ENCODE measurements around the gene PSME3IP1.

Gene PSME3IP1

GRCh38 chr16:57130950-57131321 is 54.9 kb downstream of the PSME3IP1 start:
- Histone ChIP-seq H3K9me3 (ENCODE audit: control insufficient read depth, insufficient read depth, low read depth, low read length) (0 out of 2 replicates have a peak, but pooled peaks cover under 1% of the 10 kb centered on the region), H3K9ac (ENCODE audit: low read length) (no peak overlapping the region), H3K36me3 (ENCODE audit: control insufficient read depth, insufficient read depth, low read length) (no peaks in the 10 kb centered on the region), H3K27me3 (ENCODE audit: control insufficient read depth, insufficient read depth, low read length) (no peaks in the 10 kb centered on the region), H3K4me3 (ENCODE audit: low read depth, low read length) (no peak overlapping the region), H3K27ac (ENCODE audit: low read depth, low read length) (no peak overlapping the region), H3K4me1 (ENCODE audit: control insufficient read depth, insufficient read depth, low read length) (peaks cover 6% of the 10 kb centered on the region)

- no peaks in the 10 kb centered on the region for H3K27me3 ChIP-seq (ENCODE audit: control insufficient read depth, insufficient read depth, low read length)
- H3K4me1 ChIP-seq (ENCODE audit: control insufficient read depth, insufficient read depth, low read length): no peaks in the 10 kb centered on the region
- no peak overlapping the region for H3K4me3 ChIP-seq (ENCODE audit: low read depth, low read length)
- no peak overlapping the region for H3K9ac ChIP-seq (ENCODE audit: low read length)
- H3K36me3 ChIP-seq (ENCODE audit: control insufficient read depth, insufficient read depth, low read length): no peaks in the 10 kb centered on the region
- H3K27ac ChIP-seq (ENCODE audit: low read depth, low read length): no peak overlapping the region
- 0 out of 2 replicates have a peak, but pooled peaks cover 2% of the 10 kb centered on the region for H3K9me3 ChIP-seq (ENCODE audit: control insufficient read depth, insufficient read depth, low read depth, low read length)
These were observed 57.0 kb downstream of the PSME3IP1 start for GRCh38 chr16:57128771-57129389.

- no peaks in the 10 kb centered on the region for H3K4me1 ChIP-seq (ENCODE audit: control insufficient read depth, insufficient read depth, low read length)
- H3K27me3 ChIP-seq (ENCODE audit: control insufficient read depth, insufficient read depth, low read length): no peaks in the 10 kb centered on the region
- no peak overlapping the region for H3K9ac ChIP-seq (ENCODE audit: low read length)
These were observed 58.0 kb downstream of the PSME3IP1 start for GRCh38 chr16:57127836-57128235.

GRCh38 chr16:57127037-57127763 is 58.6 kb downstream of the PSME3IP1 start:
- Histone ChIP-seq H3K9ac (ENCODE audit: low read length) (no peak overlapping the region), H3K9me3 (ENCODE audit: control insufficient read depth, insufficient read depth, low read depth, low read length) (0 out of 2 replicates have a peak, but pooled peaks cover 2% of the 10 kb centered on the region), H3K27ac (ENCODE audit: low read depth, low read length) (no peak overlapping the region)

More at GRCh38 chr16:57127836-57128235, 58.0 kb downstream of the PSME3IP1 start:
- no peak overlapping the region for H3K4me3 ChIP-seq (ENCODE audit: low read depth, low read length)
- H3K36me3 ChIP-seq (ENCODE audit: control insufficient read depth, insufficient read depth, low read length): no peaks in the 10 kb centered on the region
- H3K27ac ChIP-seq (ENCODE audit: low read depth, low read length): no peak overlapping the region
- 0 out of 2 replicates have a peak, but pooled peaks cover 2% of the 10 kb centered on the region for H3K9me3 ChIP-seq (ENCODE audit: control insufficient read depth, insufficient read depth, low read depth, low read length)

GRCh38 chr16:57126411-57126810 is 59.4 kb downstream of the PSME3IP1 start:
- Histone ChIP-seq H3K4me1 (ENCODE audit: control insufficient read depth, insufficient read depth, low read length) (no peaks in the 10 kb centered on the region), H3K27me3 (ENCODE audit: control insufficient read depth, insufficient read depth, low read length) (no peaks in the 10 kb centered on the region), H3K9ac (ENCODE audit: low read length) (no peak overlapping the region), H3K36me3 (ENCODE audit: control insufficient read depth, insufficient read depth, low read length) (no peaks in the 10 kb centered on the region), H3K27ac (ENCODE audit: low read depth, low read length) (no peak overlapping the region), H3K9me3 (ENCODE audit: control insufficient read depth, insufficient read depth, low read depth, low read length) (0 out of 2 replicates have a peak, but pooled peaks cover 2% of the 10 kb centered on the region), H3K4me3 (ENCODE audit: low read depth, low read length) (no peak overlapping the region)

More at GRCh38 chr16:57127037-57127763, 58.6 kb downstream of the PSME3IP1 start:
- Histone ChIP-seq H3K4me3 (ENCODE audit: low read depth, low read length) (no peak overlapping the region), H3K4me1 (ENCODE audit: control insufficient read depth, insufficient read depth, low read length) (no peaks in the 10 kb centered on the region), H3K27me3 (ENCODE audit: control insufficient read depth, insufficient read depth, low read length) (no peaks in the 10 kb centered on the region), H3K36me3 (ENCODE audit: control insufficient read depth, insufficient read depth, low read length) (no peaks in the 10 kb centered on the region)

GRCh38 chr16:57125969-57126368 is 59.9 kb downstream of the PSME3IP1 start:
- Histone ChIP-seq H3K4me3 (ENCODE audit: low read depth, low read length) (no peak overlapping the region), H3K36me3 (ENCODE audit: control insufficient read depth, insufficient read depth, low read length) (no peaks in the 10 kb centered on the region), H3K4me1 (ENCODE audit: control insufficient read depth, insufficient read depth, low read length) (no peaks in the 10 kb centered on the region), H3K27ac (ENCODE audit: low read depth, low read length) (no peak overlapping the region), H3K9ac (ENCODE audit: low read length) (no peak overlapping the region), H3K27me3 (ENCODE audit: control insufficient read depth, insufficient read depth, low read length) (no peaks in the 10 kb centered on the region), H3K9me3 (ENCODE audit: control insufficient read depth, insufficient read depth, low read depth, low read length) (0 out of 2 replicates have a peak, but pooled peaks cover 2% of the 10 kb centered on the region)

- Histone ChIP-seq H3K27ac (ENCODE audit: low read depth, low read length) (no peak overlapping the region), H3K36me3 (ENCODE audit: control insufficient read depth, insufficient read depth, low read length) (no peaks in the 10 kb centered on the region), H3K9me3 (ENCODE audit: control insufficient read depth, insufficient read depth, low read depth, low read length) (0 out of 2 replicates have a peak, but pooled peaks cover 2% of the 10 kb centered on the region), H3K4me1 (ENCODE audit: control insufficient read depth, insufficient read depth, low read length) (no peaks in the 10 kb centered on the region), H3K27me3 (ENCODE audit: control insufficient read depth, insufficient read depth, low read length) (no peaks in the 10 kb centered on the region), H3K4me3 (ENCODE audit: low read depth, low read length) (no peak overlapping the region), H3K9ac (ENCODE audit: low read length) (no peak overlapping the region)
These were observed 60.5 kb downstream of the PSME3IP1 start for GRCh38 chr16:57125376-57125775.

GRCh38 chr16:57123974-57124674 is 61.7 kb downstream of the PSME3IP1 start:
- H3K27ac ChIP-seq (ENCODE audit: low read depth, low read length): no peak overlapping the region
- H3K36me3 ChIP-seq (ENCODE audit: control insufficient read depth, insufficient read depth, low read length): no peaks in the 10 kb centered on the region
- H3K4me1 ChIP-seq (ENCODE audit: control insufficient read depth, insufficient read depth, low read length): no peaks in the 10 kb centered on the region
- H3K4me3 ChIP-seq (ENCODE audit: low read depth, low read length): no peak overlapping the region
- H3K27me3 ChIP-seq (ENCODE audit: control insufficient read depth, insufficient read depth, low read length): no peaks in the 10 kb centered on the region
- 0 out of 2 replicates have a peak, but pooled peaks cover 2% of the 10 kb centered on the region for H3K9me3 ChIP-seq (ENCODE audit: control insufficient read depth, insufficient read depth, low read depth, low read length)
- no peak overlapping the region for H3K9ac ChIP-seq (ENCODE audit: low read length)

- Histone ChIP-seq H3K9me3 (ENCODE audit: control insufficient read depth, insufficient read depth, low read depth, low read length) (0 out of 2 replicates have a peak, but pooled peaks cover 2% of the 10 kb centered on the region), H3K27ac (ENCODE audit: low read depth, low read length) (no peak overlapping the region), H3K9ac (ENCODE audit: low read length) (no peak overlapping the region), H3K4me3 (ENCODE audit: low read depth, low read length) (no peak overlapping the region), H3K27me3 (ENCODE audit: control insufficient read depth, insufficient read depth, low read length) (no peaks in the 10 kb centered on the region), H3K36me3 (ENCODE audit: control insufficient read depth, insufficient read depth, low read length) (no peaks in the 10 kb centered on the region), H3K4me1 (ENCODE audit: control insufficient read depth, insufficient read depth, low read length) (no peaks in the 10 kb centered on the region)
These were observed 62.4 kb downstream of the PSME3IP1 start for GRCh38 chr16:57123216-57123973.

- Histone ChIP-seq H3K4me1 (ENCODE audit: control insufficient read depth, insufficient read depth, low read length) (peaks cover 10% of the 10 kb centered on the region), H3K36me3 (ENCODE audit: control insufficient read depth, insufficient read depth, low read length) (no peaks in the 10 kb centered on the region), H3K9ac (ENCODE audit: low read length) (no peak overlapping the region), H3K27ac (ENCODE audit: low read depth, low read length) (no peak overlapping the region), H3K4me3 (ENCODE audit: low read depth, low read length) (no peak overlapping the region), H3K9me3 (ENCODE audit: control insufficient read depth, insufficient read depth, low read depth, low read length) (no peaks in the 10 kb centered on the region), H3K27me3 (ENCODE audit: control insufficient read depth, insufficient read depth, low read length) (no peaks in the 10 kb centered on the region)
These were observed 67.3 kb downstream of the PSME3IP1 start for GRCh38 chr16:57118461-57119084.

Measured in HUES6 (cell line).